ENCODE measurements around the gene WNT3A.

WNT3A gene

DNA sequence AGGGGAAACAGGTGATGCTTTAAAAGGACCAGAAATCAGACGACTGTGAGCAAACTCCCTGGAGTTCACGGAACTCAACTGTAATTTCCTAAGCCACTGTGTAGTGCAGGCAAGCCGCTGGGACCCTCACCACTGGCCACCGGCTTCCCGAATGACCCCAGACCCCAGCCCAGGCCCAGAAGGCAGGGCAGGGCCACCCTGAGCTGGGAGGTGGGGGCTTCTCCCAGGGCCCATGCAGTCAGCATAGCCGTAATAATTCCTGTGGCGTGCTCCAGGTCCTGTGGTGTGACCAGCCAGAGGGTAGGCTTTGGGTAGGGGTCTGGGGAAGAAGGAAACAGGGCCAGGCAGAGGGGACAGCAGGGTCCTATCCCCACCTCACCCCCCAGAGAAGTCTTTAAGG is 72.2 kb downstream of the WNT3A start:
- H3K27me3 ChIP-seq (replicated peaks; ENCODE audit: control insufficient read depth, insufficient read depth, low read length), result no peaks in the 10 kb centered on the region

GRCh38 chr1:228079601-228080263 is 72.9 kb downstream of the WNT3A start:
- DNase-seq (ENCODE audit: extremely low read depth, insufficient read length), result no peak
- H3K4me3 ChIP-seq (replicated peaks; ENCODE audit: low read depth, low read length), result no peak overlapping the region
- H3K36me3 ChIP-seq (ENCODE audit: control insufficient read depth, insufficient read depth, low read length), result no peaks in the 10 kb centered on the region; the same call in 1 of the 2 replicates
- H3K27me3 ChIP-seq (replicated peaks; ENCODE audit: control insufficient read depth, insufficient read depth, low read length), result no peaks in the 10 kb centered on the region
- TF ChIP-seq, protein P1, sequence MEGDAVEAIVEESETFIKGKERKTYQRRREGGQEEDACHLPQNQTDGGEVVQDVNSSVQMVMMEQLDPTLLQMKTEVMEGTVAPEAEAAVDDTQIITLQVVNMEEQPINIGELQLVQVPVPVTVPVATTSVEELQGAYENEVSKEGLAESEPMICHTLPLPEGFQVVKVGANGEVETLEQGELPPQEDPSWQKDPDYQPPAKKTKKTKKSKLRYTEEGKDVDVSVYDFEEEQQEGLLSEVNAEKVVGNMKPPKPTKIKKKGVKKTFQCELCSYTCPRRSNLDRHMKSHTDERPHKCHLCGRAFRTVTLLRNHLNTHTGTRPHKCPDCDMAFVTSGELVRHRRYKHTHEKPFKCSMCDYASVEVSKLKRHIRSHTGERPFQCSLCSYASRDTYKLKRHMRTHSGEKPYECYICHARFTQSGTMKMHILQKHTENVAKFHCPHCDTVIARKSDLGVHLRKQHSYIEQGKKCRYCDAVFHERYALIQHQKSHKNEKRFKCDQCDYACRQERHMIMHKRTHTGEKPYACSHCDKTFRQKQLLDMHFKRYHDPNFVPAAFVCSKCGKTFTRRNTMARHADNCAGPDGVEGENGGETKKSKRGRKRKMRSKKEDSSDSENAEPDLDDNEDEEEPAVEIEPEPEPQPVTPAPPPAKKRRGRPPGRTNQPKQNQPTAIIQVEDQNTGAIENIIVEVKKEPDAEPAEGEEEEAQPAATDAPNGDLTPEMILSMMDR (IDR thresholded peaks at IDR 0.05; ENCODE audit: insufficient read depth, low read length, poor library complexity, severe bottlenecking), result no peak

More for the DNA sequence above, 72.2 kb downstream of the WNT3A start:
- DNase-seq (ENCODE audit: extremely low read depth, insufficient read length), result no peak
- Histone ChIP-seq H3K36me3 (ENCODE audit: control insufficient read depth, insufficient read depth, low read length) (no peaks in the 10 kb centered on the region; the same call in 1 of the 2 replicates), H3K4me3 (replicated peaks; ENCODE audit: low read depth, low read length) (no peak overlapping the region)
- TF ChIP-seq, protein P1 (IDR thresholded peaks at IDR 0.05; ENCODE audit: insufficient read depth, low read length, poor library complexity, severe bottlenecking), result no peak

GRCh38 chr1:228081144-228081543 is 74.3 kb downstream of the WNT3A start:
- Histone ChIP-seq H3K36me3 (ENCODE audit: control insufficient read depth, insufficient read depth, low read length) (no peaks in the 10 kb centered on the region; the same call in 1 of the 2 replicates), H3K4me3 (replicated peaks; ENCODE audit: low read depth, low read length) (peak overlapping the region; percentile 86), H3K27me3 (replicated peaks; ENCODE audit: control insufficient read depth, insufficient read depth, low read length) (no peaks in the 10 kb centered on the region)
- no peak for DNase-seq (ENCODE audit: extremely low read depth, insufficient read length)
- TF ChIP-seq, protein P1 (IDR thresholded peaks at IDR 0.05; ENCODE audit: insufficient read depth, low read length, poor library complexity, severe bottlenecking), result no peak

DNA sequence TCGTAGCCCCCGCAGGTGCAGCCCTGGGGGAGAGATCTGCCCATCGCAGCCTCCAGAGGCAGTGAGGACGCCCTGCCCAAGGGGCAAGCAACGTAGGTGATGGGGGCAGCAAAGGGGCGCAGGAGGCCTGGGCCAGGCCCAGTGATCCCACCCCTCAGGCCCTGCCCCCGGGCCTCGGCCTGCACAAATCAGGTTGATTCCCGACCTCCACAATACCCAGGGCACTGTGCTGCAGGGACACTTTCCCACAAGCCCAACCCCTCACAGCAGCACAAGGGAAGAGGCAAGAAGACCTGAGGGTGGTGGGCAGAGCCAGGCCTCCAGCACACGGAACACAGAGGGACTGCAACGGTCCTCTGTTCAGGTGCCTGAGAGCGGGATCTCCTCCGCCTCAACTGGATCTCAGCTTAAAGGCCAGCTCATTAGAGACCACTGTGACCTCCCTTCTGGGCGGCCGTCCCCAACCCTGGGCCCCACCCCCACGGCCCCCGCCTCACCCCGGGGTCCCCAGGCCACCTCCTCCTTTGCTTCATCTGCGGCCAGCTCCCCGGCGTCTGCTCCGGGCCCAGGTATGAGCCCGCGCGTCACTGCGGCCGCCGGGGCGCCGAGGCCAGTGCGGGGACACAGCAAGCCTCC is 74.9 kb downstream of the WNT3A start:
- Histone ChIP-seq H3K27me3 (replicated peaks; ENCODE audit: control insufficient read depth, insufficient read depth, low read length) (no peaks in the 10 kb centered on the region), H3K36me3 (ENCODE audit: control insufficient read depth, insufficient read depth, low read length) (no peaks in the 10 kb centered on the region; the same call in 1 of the 2 replicates), H3K4me3 (replicated peaks; ENCODE audit: low read depth, low read length) (peak overlapping the region; percentile 86)
- DNase-seq (ENCODE audit: extremely low read depth, insufficient read length), result peak; percentile 43
- TF ChIP-seq, protein P1 (IDR thresholded peaks at IDR 0.05; ENCODE audit: insufficient read depth, low read length, poor library complexity, severe bottlenecking), result no peak

DNA sequence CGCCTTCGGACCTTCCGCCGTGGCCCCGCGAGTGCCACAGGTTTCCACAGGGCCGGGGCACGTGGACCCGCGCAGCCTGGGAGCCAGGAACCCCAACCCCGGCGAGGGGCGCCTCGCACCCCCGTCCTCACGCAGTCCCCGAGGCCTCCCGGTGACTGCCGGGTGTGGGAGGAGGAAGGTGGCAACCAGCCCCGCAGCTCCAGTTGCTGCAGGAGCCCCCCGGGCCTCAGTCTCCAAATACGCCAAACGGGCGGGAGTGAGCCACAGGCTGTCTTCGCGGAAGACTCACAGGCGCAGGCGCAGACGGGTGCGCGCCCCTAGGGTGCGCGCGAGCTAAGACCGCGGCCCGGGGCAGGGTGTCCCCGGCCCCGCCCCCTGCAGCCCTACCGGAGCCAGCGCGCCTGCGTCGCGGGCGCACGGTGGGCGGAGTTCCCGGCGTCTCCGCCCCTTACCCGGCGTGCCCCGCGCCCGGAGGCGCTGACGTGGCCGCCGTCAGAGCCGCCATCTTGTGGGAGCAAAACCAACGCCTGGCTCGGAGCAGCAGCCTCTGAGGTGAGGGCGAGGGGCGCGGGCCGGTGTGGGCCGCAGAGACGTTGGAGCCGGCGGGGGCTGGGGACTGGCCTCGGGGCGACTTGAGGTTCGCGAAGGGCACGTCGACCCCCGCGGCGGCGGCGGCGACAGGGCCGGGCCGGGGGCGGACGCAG is 75.6 kb downstream of the WNT3A start, which contains the start of gene ARF1:
TSS of gene ARF1 (plus strand) at position 495 of the 704 bp plus-strand sequence. CDS start 14,407 bp downstream, outside the sequence.
- Histone ChIP-seq H3K4me3 (replicated peaks; ENCODE audit: low read depth, low read length) (peak within 1 kb of the TSS; percentile 99), H3K27me3 (replicated peaks; ENCODE audit: control insufficient read depth, insufficient read depth, low read length) (no peaks in the 10 kb centered on the region), H3K36me3 (ENCODE audit: control insufficient read depth, insufficient read depth, low read length) (peaks cover under 1% of the 10 kb centered on the region; the same call in 1 of the 2 replicates)
- TF ChIP-seq, protein P1 (IDR thresholded peaks at IDR 0.05; ENCODE audit: insufficient read depth, low read length, poor library complexity, severe bottlenecking), result no peak
- peak; percentile 97 for DNase-seq (ENCODE audit: extremely low read depth, insufficient read length)

Data from GM06990 (cell line).